T follicular helper cell (primary cell): Measurements from ENCODE around the gene LRBA.

ENCODE experiments used
- DNase-seq: peaks from one replicate; pipeline ENCODE4 v3.0.0-alpha.2; 2020; ENCODE audit warnings: low read depth

Gene LRBA

DNA sequence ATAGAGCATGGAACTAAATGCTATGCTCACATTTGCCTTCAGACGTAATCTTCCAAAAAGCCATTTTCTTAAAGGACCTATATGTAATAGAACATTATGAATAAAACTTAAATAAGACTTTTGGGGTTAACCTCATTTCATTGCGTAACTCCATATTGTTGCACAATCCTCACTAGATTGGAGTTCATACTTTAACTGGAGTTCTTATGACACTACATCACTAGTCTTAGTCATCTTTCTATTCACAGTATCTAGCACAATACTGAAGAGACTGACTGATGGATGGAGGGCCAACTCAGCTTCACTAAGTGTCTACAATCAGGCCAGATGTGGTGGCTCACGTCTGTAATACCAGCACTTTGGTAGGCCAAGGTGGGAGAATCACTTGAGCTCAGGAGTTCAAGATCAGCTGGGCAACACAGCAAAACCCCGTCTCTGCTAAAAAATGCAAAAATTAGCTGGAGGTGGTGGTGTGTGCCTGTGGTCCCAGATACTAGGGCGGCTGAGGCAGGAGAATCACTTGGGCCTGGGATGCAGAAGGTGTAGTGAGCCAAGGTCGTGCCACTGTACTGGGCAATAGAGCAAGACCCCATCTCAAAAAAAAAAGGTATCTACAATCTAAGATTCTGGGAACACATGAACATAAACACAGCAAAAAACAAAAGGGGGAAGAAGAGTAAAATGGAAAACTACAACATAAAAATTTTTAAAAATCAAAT is 513.9 kb downstream of the LRBA start:
- DNase-seq, result no peak

- no peak for DNase-seq
Measured at GRCh38 chr4:150497612-150498011, 517.5 kb downstream of the LRBA start.

DNA sequence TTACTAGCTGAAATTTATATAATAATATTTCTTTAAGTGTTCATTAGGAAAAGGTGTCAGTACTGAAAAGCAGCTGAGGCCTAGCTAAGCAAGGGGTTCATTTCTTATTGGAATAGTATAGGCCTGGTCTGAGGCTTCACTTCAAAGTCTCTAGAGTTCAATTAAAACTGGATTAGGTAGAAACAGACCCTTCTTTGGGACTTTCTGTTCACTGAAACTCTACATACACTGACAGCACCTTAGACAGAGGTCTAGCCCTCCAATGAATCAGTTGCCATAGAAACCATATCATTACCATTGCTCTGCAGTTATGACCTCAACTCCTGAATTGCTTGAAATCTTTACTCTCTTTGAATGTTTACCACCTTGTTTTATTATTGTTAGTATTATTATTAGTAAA is 519.5 kb downstream of the LRBA start:
- DNase-seq, result no peak

- DNase-seq, result no peak
Measured at GRCh38 chr4:150493851-150494250, 521.2 kb downstream of the LRBA start.

GRCh38 chr4:150491132-150492049 is 523.7 kb downstream of the LRBA start:
- no peak for DNase-seq

GRCh38 chr4:150482581-150482980 is 532.5 kb downstream of the LRBA start:
- no peak for DNase-seq

DNA sequence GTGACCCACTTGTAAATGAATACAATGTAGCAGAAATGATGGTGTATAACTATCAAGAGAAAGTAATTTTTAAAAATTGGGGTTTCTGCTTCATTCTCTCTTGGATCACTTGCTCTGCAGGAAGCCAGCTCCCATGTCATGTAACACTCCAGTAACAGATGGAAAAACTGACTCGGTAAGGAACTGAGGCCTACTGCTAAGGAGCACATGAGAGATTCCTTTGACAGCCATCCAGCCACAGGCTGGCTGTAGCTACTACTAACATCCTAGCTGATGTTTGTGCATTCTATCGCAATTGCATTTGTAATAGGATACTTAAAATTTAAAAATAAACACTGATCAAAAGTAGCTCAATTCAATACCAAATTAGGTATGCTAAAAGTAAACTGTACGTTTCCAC is 535.4 kb downstream of the LRBA start:
- no peak for DNase-seq

GRCh38 chr4:150477869-150478268 is 537.2 kb downstream of the LRBA start:
- no peak for DNase-seq

- DNase-seq, result no peak
Measured at GRCh38 chr4:150476776-150477175, 538.3 kb downstream of the LRBA start.

DNA sequence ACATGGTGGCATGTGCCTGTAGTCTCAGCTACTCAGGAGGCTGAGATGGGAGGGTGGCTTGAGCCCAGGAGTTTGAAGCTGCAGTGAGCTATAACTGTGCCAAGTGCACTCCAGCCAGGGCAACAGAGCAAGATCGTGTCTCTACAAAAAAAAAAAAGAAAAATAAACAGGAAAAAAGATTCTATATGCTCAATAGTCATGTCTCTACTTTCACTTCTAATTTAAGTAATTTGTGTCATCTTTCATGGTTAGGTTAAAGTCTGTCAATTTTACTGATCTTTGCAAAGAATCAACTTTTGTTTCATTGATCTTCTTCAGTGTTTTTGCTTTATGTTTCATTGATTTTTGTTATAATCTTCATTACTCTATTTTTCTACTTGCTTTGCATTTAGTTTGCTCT is 539.3 kb downstream of the LRBA start:
- DNase-seq, result no peak

- DNase-seq, result no peak
Measured at GRCh38 chr4:150464523-150464922, 550.6 kb downstream of the LRBA start.

DNA sequence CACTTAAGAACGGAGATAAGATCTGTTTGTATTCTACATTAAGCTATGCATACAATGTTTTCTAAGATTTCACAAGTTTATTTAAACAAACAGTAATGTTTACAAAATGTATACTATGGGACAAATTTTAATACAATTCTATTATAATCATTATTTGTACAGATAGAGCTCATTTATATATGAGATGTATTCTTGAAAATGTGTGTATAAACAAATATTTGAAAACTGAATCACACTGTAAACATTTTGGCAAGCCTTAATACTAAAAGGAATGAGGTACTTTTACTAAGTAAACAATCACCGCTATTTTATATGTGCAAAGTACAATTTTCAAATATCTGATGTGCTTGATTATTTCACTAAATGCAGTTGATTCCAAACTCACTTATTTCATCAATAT is 552.3 kb downstream of the LRBA start:
- no peak for DNase-seq

DNA sequence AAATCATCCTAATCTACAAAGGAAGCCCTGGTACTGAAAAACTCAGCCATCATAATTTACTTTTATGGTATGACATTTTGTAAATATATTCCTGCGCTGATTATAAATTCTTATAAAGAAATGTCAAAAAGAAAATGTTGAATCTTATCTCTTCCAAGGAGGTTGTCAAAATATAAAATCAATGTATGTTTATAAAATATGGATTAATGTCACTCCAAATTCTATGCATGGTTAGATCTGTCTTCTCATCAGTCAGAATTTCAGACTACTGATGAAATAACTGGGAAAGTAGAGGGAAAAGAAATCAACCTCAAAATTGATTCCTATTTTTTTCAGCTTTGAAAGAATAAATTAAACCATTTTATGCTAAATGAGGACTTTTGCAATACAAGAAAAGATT is 553.1 kb downstream of the LRBA start:
- no peak for DNase-seq

DNA sequence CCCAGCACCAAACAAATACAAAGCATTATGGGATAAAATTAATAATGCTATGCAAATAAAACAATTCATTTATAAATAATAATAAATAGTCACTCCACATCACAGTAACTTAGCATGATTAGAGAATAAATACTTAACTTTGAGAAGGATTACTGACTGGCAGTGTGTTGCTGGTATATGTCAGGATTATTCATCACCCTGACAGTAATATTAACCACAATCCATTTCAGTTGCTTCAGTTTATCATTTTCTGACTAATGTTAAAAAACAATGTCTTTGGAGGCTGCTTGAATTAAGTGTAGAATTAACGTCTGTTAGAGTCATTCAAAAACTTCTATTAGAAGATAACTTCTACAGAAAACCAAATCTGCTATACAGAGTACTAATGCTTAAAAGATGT is 557.3 kb downstream of the LRBA start:
- no peak for DNase-seq

GRCh38 chr4:150451883-150452282 is 563.2 kb downstream of the LRBA start:
- no peak for DNase-seq

DNA sequence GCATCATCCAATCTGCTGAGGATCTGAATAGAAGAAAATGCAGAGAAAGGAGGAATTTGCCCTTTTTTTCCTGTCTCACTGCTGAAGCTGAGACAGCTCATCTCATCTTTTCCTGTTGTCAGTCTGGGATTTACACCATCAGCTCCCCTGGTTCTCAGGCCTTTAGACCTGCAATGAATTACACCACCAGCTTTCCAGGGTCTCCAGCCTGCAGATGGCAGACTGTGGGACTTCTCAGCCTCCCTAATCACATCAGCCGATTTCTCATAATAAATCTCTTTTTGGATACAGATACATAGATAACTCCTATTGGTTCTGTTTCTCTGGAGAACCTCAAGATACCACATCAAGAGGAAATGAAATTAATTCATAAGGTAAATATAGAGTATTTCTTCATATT is 567.7 kb downstream of the LRBA start:
- DNase-seq, result no peak

DNA sequence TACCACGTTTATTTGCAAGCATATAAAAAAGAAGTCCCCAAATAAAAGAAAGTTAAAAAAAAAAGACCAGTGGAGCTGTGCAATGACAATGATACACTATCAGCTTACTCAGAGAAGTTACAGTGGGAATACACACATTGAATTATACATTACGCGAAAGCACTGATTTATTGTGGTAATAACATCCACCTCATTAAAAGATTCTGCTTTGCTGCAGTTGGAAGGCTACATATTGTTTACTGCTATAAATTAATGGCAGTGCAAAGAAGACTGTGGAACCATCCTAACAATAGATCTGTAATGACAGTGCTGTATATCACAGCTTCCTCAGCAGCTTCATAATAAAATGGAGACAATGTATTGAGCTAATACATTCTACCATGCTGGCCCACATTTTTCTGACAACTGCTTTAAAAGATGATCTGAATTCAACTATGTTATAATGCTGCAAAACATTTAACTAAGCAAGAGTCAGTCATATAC is 575.6 kb downstream of the LRBA start:
- DNase-seq, result no peak

- no peak for DNase-seq
Measured at GRCh38 chr4:150436598-150437370, 578.3 kb downstream of the LRBA start.

GRCh38 chr4:150431221-150431620 is 583.9 kb downstream of the LRBA start:
- no peak for DNase-seq

GRCh38 chr4:150425161-150425560 is 589.9 kb downstream of the LRBA start:
- no peak for DNase-seq

GRCh38 chr4:150423503-150423902 is 591.6 kb downstream of the LRBA start:
- DNase-seq, result no peak

DNA sequence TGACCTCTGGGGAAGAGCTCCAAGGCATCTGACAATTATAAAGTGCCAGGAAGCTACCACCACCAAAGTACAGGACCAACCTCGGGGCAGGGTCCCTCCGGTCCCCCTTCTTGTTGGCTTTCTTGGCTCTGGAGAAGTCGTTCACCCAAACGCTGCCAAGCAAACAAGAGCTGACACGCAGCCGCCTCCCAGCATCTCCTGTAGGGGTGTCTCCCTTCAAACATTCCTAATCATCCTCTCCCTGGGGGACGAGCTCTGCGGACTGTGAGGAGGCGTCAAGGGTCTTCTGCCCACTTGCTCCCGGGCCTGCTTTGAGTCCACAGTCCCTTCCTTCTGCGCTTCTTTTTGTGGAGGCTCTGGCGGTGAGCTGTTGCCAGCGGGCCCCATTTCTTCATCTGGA is 592.0 kb downstream of the LRBA start:
- DNase-seq, result no peak
